GM18909 (cell line): ENCODE results near the gene SYTL4.

Experiments
- ATAC-seq: cut with Tn5 transposase; IDR thresholded peaks from one replicate; pipeline ENCODE4 v1.9.1; 2021; ENCODE audit warnings: mild to moderate bottlenecking; ENCODE audit not compliant: unreplicated experiment, poor library complexity

Gene SYTL4

GRCh38 chrX:100695991-100696390, 35.9 kb downstream of the SYTL4 start:
- ATAC-seq: no peak

DNA sequence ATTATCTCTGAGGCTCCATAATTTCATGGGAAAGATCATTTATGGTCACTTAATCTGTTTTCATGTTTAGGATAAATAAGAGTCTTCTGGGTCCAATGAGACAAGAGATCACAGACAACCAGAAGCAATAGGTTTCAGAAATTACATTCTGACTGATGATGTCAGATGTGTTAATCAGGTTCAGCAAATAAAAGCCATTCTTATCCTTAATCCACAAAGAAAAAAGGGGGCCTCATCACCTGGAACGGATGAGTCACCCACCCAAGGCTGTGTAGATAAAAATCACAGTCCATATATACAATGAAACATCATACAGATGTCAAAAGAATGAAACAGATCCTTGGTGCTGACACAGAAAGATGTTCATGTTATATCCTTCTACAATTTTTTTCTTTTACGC, 36.6 kb downstream of the SYTL4 start:
- no peak for ATAC-seq

DNA sequence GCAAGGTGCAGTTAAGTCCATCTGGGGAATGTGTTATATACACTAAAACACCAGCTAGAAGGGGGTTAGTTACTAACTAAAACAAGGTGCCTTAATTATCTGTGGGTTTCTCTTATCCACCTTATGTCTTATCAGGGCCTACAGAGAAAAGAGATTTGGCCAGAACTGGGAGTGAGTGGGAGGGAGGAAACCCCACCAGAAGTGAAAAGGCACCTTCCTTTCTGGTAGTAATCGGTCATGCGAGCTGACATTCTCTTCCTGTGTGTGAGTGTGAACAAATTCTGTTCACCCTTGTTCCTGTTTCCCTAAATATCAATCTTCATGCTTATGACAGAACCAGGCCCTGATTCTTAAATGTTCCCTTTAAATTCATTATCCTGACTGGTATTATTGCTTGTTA, 44.4 kb downstream of the SYTL4 start:
- ATAC-seq: peak; percentile 72

- peak; percentile 44 for ATAC-seq
Observed at GRCh38 chrX:100687128-100687527, 44.8 kb downstream of the SYTL4 start.

DNA sequence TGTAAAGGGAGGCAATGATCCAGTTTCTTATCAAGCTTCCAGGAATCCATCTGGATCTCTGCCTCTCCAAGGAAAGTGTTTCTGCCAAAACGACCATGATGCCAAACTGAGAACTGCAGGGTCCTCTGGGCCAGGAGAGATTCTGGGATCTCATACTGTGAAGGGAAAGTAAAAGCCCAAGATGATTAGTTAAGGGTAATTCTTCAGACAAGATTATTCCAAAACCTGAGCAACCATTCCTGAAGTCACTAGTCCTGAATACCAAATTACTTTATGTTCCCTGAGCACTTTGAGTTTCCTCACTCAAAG, 46.0 kb downstream of the SYTL4 start:
- no peak for ATAC-seq

DNA sequence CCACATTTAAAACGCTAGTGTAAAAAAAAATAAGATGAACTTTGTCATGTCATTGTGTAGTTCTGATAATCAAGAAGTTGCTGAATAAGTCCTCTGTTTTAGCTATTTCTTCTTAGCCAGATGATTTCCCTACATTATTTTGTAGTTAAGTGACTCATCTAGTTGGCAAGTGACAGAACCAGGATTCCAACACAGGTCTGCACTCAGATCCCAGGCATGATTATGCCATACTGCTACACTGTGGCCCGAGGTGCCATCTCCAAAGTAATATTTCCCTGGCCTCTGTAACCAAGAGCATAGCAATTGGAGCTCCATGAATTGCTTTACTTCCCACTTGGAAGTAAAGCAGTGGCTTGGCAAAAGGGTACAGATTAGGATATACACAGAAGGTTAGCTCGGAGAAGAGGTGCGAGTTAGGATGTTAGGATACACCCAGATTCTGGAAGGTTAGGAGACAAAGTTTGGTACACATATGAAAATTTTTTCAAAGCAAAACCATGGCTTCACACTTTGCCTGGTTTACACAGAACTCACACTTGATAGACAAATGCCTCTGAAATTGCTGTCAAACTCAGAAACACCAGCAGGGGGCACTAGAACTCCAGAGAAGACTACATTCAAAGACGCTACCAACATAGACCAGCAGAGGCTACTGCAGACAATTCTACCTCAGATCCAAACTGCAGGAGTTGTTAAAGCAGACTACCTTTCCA, 46.5 kb downstream of the SYTL4 start:
- ATAC-seq: peak; percentile 72

GRCh38 chrX:100682939-100683338, 49.0 kb downstream of the SYTL4 start:
- ATAC-seq: no peak

DNA sequence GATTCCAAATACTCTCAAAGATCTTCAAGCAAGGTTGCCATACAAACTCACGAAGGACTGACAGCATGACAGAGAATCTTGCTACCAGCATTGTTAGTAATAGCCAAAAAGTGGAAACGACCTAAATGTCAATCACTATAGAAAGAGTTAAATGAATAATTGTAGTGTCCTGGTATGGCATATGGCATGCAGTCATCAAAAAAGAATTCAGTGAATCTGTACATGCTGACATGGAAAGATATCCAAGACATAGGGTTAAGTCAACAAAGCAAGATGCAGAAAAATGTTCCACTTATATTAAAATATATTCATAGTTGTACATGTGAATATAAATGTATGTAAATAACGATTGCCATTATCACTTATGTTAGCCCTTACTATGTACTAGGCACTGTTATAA, 50.3 kb downstream of the SYTL4 start:
- ATAC-seq: no peak

GRCh38 chrX:100680756-100681155, 51.2 kb downstream of the SYTL4 start:
- ATAC-seq: no peak

DNA sequence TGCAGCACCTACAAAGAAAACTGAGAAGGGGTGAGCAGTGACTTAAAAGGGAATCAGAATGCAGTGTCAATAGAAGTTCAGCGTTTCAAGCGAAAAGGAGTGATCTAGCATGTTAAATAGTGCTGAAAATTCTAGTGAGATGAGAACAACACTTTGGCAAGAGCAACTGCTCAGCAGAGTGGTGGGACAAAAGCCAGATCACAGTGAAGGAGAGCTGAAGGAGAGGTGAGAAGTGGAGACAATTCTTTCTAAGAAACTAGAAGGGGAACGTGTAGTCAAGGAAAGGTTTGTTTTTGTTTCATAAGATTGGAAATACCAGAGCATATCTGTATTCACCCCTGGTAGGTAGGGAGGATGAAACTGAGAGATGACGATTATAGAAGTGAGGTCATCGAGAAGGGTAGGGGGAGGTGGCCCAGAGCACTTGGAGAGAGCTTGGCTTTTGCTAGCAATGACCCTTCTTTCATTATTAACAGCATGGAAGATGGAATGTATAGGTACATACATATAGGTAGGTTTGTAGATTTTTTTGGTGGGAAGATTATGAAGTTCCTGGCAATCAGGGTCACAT, 54.2 kb downstream of the SYTL4 start:
- no peak for ATAC-seq

DNA sequence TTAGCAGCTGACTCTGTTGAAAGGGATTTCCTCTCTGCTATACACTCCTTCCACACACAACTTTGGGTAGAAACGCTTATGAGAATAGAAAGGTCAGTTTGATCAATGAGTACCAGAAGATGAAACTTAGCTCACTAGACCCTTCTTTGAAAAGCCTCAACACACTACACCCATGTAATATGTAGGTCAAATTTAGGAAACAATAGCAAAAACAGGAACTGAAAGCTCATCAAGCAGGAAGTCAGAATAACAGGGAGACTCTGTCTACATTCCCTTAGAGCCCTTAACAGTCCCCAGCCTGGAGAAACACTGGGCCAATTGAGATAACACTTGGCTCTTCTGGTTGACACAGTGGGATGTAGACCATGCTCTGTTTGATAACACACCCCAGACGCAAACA, 57.2 kb downstream of the SYTL4 start:
- peak; percentile 69 for ATAC-seq

GRCh38 chrX:100673397-100673953, 58.4 kb downstream of the SYTL4 start:
- ATAC-seq: no peak

- no peak for ATAC-seq
Observed at GRCh38 chrX:100672966-100673365, 59.0 kb downstream of the SYTL4 start.

DNA sequence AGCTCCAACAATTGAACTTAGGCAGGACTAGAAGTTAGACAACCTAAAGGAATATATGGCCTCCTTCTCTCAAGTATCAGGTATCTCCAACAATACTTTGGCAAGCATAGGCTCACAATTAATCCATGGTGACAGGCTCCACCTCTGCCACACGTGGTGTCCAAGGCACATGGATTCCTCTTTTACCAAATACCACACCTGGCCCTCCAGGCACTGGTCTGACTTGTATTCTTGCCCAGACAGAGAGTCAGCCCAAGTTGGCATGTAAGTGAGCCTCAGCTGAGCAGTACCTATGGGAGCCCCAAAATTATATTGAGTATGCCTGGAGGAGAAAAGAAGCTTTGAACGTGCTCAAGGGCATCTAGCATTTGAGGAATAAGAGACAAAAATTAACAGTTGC, 68.3 kb downstream of the SYTL4 start:
- no peak for ATAC-seq

- ATAC-seq: no peak
Observed at GRCh38 chrX:100662796-100663195, 69.1 kb downstream of the SYTL4 start.

GRCh38 chrX:100662170-100662569, 69.8 kb downstream of the SYTL4 start:
- ATAC-seq: no peak

- no peak for ATAC-seq
Observed at GRCh38 chrX:100659431-100660137, 72.3 kb downstream of the SYTL4 start.

DNA sequence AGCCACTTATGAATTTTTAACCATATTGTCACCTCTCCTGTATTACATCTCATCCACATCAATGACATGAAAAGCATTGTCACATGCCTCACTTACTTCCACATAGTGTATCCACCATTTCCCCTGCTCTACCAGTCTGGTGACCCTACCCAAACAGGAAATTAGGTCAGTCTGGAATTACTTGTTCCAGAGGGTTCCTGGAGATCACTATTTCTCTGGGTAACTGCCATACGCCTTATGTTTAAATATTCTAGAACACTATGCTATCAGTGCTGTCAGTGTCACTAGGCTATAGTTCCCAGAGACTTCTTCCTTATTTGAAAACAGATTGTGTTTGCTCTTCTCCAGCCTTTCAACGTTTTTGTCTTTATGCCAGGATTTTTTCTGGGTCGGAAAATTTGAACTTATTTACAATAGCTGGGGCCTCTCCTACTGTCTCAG, 73.0 kb downstream of the SYTL4 start:
- ATAC-seq: no peak

GRCh38 chrX:100654261-100654660, 77.7 kb downstream of the SYTL4 start:
- no peak for ATAC-seq

GRCh38 chrX:100652266-100652665, 79.7 kb downstream of the SYTL4 start:
- no peak for ATAC-seq

- peak; percentile 59 for ATAC-seq
Observed at GRCh38 chrX:100650841-100651240, 81.1 kb downstream of the SYTL4 start.
